ENCODE measurements around the gene CLCNKA.

- no peak for TF ChIP-seq TAF1 (IDR thresholded peaks at IDR 0.05; ENCODE audit: low read depth)
- TF ChIP-seq USF1 (IDR thresholded peaks at IDR 0.05) = no peak
- TF ChIP-seq NFIC (IDR thresholded peaks at IDR 0.05) = no peak
- no peak for TF ChIP-seq RAD21 (IDR thresholded peaks at IDR 0.05; ENCODE audit: low read depth)
- no peak for TF ChIP-seq EP300 (IDR thresholded peaks at IDR 0.05; ENCODE audit: borderline replicate concordance)
- TF ChIP-seq CEBPB (IDR thresholded peaks at IDR 0.05) = no peak
- TF ChIP-seq, protein P1, sequence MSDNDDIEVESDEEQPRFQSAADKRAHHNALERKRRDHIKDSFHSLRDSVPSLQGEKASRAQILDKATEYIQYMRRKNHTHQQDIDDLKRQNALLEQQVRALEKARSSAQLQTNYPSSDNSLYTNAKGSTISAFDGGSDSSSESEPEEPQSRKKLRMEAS (IDR thresholded peaks at IDR 0.05) = no peak
- no peak for TF ChIP-seq CREB1 (IDR thresholded peaks at IDR 0.05; ENCODE audit: low read depth)
- no peak for TF ChIP-seq YY1 (IDR thresholded peaks at IDR 0.05; ENCODE audit: low read depth)
- no peak for TF ChIP-seq TEAD4 (IDR thresholded peaks at IDR 0.05)
- no peak for TF ChIP-seq EGR1 (IDR thresholded peaks at IDR 0.05)
Measured at GRCh38 chr1:16009678-16010077, 12.2 kb upstream of the CLCNKA start.
